Mucosa of descending colon (tissue), 3 donors: ENCODE data around the gene PPHLN1. TPM values are rescaled to one million over a fixed set of nuclear protein-coding genes. Genes with fewer than 3 reads are reported as not detected.

Experiments
- ATAC-seq: fragments of 200-7000 bp; cut with Tn5 transposase; one replicate; pipeline ENCODE4 v1.9.1; 2020; ENCODE audit warnings: mild to moderate bottlenecking, moderate library complexity
- DNase-seq, 3 donors: peaks; one replicate each; pipeline ENCODE4 v3.0.0-alpha.2; 2020
- H3K36me3 ChIP-seq: fragments of 200-600 bp; one replicate; pipeline ENCODE4 v1.8.0; 2021; ENCODE audit warnings: low read depth, mild to moderate bottlenecking
- H3K4me1 ChIP-seq: fragments of 200-600 bp; one replicate; pipeline ENCODE4 v1.8.0; 2021; ENCODE audit warnings: low read depth, mild to moderate bottlenecking
- H3K4me3 ChIP-seq: fragments of 200-600 bp; one replicate; pipeline ENCODE4 v1.8.0; 2021; ENCODE audit warnings: mild to moderate bottlenecking
- H3K9me3 ChIP-seq: fragments of 200-600 bp; one replicate; pipeline ENCODE4 v1.8.0; 2021; ENCODE audit warnings: mild to moderate bottlenecking
- intact Hi-C, 2 donors: fragments of 100-400 bp; cut with DNase I in 1 of 2; cut with micrococcal nuclease in 1 of 2; formaldehyde crosslinking; loops; one replicate each; pipeline versions ENCODE4 v1.11.0 to v1.11.1; 2022; cut with DNase I, micrococcal nuclease
- total RNA-seq, 3 donors: library from RNA; stranded (reverse); fragmentation: NEBNext Ultra II Directional in 2 of 3; extraction: Animal tissue kit (Norgen Biotek cat#: 25700) in 2 of 3; gene quantifications; one replicate each; pipeline versions ENCODE4 v1.2.1 to v1.2.4, GENCODE V29; 2021 to 2023
- TF ChIP-seq, protein P1 (sequence below): fragments of 200-600 bp; IDR thresholded peaks from one replicate; pipeline ENCODE4 v1.8.0; 2022; ENCODE audit warnings: antibody characterized with exemption, mild to moderate bottlenecking
- donor health status: DM: no; HTN: no; CAD: no; lungs with moderate emphysema.
- donor health status: DM: no; HTN: no; CAD: no.
- donor health status: DM: no; HTN: yes; CAD: no.

The PPHLN1 gene
- total RNA-seq, 3 donors from 2014 or later: 43.7 to 50.6 (median 44.9) TPM

DNA sequence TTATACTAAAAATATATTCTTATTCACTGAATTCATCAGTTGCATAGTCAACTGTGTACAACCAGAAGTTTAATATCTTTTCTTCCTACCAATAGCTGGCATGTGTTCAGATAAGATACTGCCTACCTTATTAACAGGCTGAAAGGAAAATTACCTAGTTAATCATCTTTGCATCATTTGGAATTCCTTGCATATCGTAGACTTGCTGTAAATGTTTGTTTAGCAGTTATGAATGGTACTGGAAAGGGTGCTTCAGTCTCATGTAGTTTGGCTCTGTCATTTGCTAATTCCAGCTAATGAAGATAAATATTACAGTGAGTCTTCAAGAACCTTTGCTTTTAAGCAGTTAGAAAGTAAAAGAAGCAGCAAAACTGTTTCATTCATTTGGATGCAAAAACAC, 84.4 kb downstream of the PPHLN1 start:
- no peak overlapping the region for H3K4me3 ChIP-seq

DNA sequence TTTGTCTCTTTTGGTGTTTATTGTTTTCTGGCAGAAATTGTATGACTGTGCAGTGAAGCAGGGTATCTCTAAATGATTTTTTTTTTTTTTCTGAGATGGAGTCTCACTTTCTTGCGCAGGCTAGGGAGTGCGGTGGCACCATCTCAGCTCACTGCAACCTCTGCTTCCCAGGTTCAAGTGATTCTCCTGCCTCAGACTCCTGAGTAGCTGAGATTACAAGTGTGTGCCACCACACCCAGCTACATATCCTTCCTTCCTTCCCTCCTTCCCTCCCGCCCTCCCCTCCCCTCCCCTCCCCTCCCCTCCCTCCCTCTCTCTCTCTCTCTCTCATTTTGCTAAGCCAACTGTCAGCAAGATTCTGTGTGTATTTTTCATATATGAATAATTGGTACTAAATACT, 94.4 kb downstream of the PPHLN1 start:
- Histone ChIP-seq H3K36me3 (no peaks in the 10 kb centered on the region), H3K9me3 (no peaks in the 10 kb centered on the region), H3K4me3 (no peak overlapping the region), H3K4me1 (no peaks in the 10 kb centered on the region)
- no peak for DNase-seq
- TF ChIP-seq, protein P1, sequence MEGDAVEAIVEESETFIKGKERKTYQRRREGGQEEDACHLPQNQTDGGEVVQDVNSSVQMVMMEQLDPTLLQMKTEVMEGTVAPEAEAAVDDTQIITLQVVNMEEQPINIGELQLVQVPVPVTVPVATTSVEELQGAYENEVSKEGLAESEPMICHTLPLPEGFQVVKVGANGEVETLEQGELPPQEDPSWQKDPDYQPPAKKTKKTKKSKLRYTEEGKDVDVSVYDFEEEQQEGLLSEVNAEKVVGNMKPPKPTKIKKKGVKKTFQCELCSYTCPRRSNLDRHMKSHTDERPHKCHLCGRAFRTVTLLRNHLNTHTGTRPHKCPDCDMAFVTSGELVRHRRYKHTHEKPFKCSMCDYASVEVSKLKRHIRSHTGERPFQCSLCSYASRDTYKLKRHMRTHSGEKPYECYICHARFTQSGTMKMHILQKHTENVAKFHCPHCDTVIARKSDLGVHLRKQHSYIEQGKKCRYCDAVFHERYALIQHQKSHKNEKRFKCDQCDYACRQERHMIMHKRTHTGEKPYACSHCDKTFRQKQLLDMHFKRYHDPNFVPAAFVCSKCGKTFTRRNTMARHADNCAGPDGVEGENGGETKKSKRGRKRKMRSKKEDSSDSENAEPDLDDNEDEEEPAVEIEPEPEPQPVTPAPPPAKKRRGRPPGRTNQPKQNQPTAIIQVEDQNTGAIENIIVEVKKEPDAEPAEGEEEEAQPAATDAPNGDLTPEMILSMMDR: no peak
- ATAC-seq: no peak
- intact Hi-C loops: no loop called here

More for the DNA sequence above, 84.4 kb downstream of the PPHLN1 start:
- intact Hi-C loops: no loop called here
- H3K4me1 ChIP-seq: no peaks in the 10 kb centered on the region
- TF ChIP-seq, protein P1: no peak
- H3K36me3 ChIP-seq: no peaks in the 10 kb centered on the region
- no peak for DNase-seq
- ATAC-seq: no peak
- H3K9me3 ChIP-seq: no peaks in the 10 kb centered on the region

DNA sequence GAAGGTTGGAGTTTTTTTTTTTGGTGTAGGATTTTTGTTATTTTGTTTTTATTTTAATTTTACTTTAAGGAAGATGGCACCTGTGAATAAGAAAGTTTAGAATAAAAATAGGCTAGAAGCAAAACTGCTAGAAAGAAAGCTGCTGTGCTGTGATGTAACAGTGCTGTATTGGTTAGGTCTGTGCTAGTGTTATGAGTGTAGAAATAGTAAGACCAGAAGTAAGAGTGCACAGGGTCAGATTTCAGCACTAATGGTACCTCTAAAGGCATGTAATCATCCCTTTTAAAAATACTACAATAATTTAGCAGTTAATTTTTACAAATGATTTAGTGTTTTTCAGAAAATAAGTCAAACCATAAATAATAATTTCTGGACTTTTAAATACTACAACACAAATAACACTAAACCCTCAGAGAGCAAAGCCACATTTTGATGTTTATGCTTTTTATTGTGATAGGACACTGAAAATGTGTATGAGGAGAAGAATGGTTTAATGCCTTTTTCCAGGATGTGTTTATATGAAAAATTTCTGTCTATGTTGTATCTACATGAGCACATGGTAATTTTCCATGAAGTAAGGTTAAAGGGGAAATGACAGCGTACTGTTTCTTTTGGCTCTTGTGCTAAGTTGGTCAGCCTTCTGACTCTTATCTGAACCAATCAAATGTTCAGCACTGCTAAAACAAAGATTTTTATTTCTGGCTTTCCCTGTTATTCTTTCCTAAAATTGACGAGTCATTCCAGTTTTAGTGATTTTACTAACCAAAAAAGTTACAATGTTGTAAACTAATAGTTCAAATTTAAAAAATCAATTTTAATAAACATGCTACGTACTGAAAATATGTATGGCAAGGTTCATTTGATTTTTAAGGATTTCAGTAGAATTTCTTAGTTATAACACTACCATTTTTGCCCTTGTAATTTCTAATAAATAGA, 96.1 kb downstream of the PPHLN1 start:
- intact Hi-C loops: no loop called here
- H3K36me3 ChIP-seq: no peaks in the 10 kb centered on the region
- no peak overlapping the region for H3K4me3 ChIP-seq
- DNase-seq: no peak
- no peaks in the 10 kb centered on the region for H3K9me3 ChIP-seq
- TF ChIP-seq, protein P1: no peak
- no peak for ATAC-seq
- no peaks in the 10 kb centered on the region for H3K4me1 ChIP-seq

DNA sequence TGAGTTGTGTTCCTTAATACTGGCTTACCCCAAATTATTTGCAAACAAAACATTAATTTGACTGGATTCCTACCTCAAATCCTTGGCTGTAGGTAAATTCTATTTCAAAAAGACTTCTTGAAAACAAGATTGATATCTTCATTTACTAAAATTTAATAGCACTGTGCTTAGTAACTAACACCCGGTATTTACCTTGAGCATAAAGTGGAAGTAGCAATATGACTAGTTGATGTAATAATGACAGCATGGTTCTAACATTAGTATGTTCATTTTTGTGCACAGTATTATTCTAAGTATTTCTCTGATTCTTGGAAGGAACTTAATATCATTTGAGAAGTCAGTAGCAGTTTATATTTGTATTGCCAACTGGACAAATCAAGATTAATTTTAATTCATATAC, 96.8 kb downstream of the PPHLN1 start:
- no peak for DNase-seq
- Histone ChIP-seq H3K4me3 (no peak overlapping the region), H3K9me3 (no peaks in the 10 kb centered on the region), H3K4me1 (no peaks in the 10 kb centered on the region), H3K36me3 (no peaks in the 10 kb centered on the region)
- TF ChIP-seq, protein P1: no peak
- no peak for ATAC-seq
- intact Hi-C loops: no loop called here

DNA sequence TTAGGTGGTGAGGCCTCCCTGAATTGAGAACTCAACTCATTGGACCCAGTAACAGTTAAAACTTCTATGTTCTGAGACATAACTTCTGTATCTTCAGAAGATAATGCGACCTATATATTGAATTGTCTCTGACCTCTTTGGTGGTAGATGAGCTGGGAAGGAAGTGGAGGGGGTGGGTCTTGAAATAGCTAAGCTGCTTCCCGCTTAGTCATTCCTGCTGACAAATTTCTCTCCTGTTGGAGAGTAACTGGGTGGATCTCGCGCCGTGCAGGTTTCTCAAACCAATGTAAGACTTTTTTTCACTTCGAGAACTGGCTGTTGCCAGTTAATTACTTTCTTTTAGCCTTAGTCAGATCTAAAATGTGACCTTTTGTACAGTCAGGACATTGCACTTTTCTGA, 100.8 kb downstream of the PPHLN1 start:
- no peaks in the 10 kb centered on the region for H3K9me3 ChIP-seq
- no peaks in the 10 kb centered on the region for H3K4me1 ChIP-seq
- ATAC-seq (no peak), DNase-seq (no peak)
- TF ChIP-seq, protein P1: no peak
- no peak overlapping the region for H3K4me3 ChIP-seq
- no peaks in the 10 kb centered on the region for H3K36me3 ChIP-seq
- intact Hi-C loops: no loop called here
